DND-41 (cell line): ENCODE measurements around the gene SYTL2.

Experiments
- ATAC-seq: fragments of 200-7000 bp; cut with Tn5 transposase; 3 replicates; pipeline ENCODE4 v1.9.1; 2021; ENCODE audit warnings: low read depth; ENCODE audit not compliant: insufficient read depth
- DNase-seq: peaks from one replicate; pipeline ENCODE4 v3.0.0-alpha.2; 2020
- H2AFZ ChIP-seq: 2 replicates; pipeline ENCODE4 v1.6.0; 2012; ENCODE audit warnings: low read depth, low read length
- H3K27ac ChIP-seq: 2 replicates; pipeline ENCODE4 v1.5.1; 2012; ENCODE audit warnings: low read length, inconsistent platforms
- H3K27me3 ChIP-seq: fragments of 200-600 bp; sonication (generic); 2 replicates; pipeline ENCODE4 v1.6.0; 2012; ENCODE audit warnings: low read length, mild to moderate bottlenecking, inconsistent platforms; ENCODE audit not compliant: insufficient read depth, poor library complexity
- H3K36me3 ChIP-seq: 2 replicates; pipeline ENCODE4 v1.5.1; 2012; ENCODE audit warnings: low read length, inconsistent platforms; ENCODE audit not compliant: insufficient read depth
- H3K4me1 ChIP-seq: 2 replicates; pipeline ENCODE4 v1.5.1; 2012; ENCODE audit warnings: mild to moderate bottlenecking, low read length; ENCODE audit not compliant: insufficient read depth
- H3K4me2 ChIP-seq: 2 replicates; pipeline ENCODE4 v1.6.0; 2012; ENCODE audit warnings: mild to moderate bottlenecking, moderate library complexity, low read length, inconsistent platforms; ENCODE audit not compliant: insufficient read depth
- H3K4me3 ChIP-seq, 2 experiments: fragments of 200-600 bp in 1 of 2; shearing (Covaris generic) in 1 of 2; 2 replicates each; pipeline ENCODE4 v1.5.1; 2012 to 2016; ENCODE audit warnings: inconsistent platforms in 2 of 2, low read length in 2 of 2, mild to moderate bottlenecking in 2 of 2, low read depth in 1 of 2, moderate library complexity in 1 of 2
- H3K79me2 ChIP-seq: 2 replicates; pipeline ENCODE4 v1.6.0; 2012; ENCODE audit warnings: low read length, inconsistent platforms; ENCODE audit not compliant: insufficient read depth
- H3K9ac ChIP-seq: 2 replicates; pipeline ENCODE4 v1.6.0; 2012; ENCODE audit warnings: low read depth, mild to moderate bottlenecking, inconsistent platforms, low read length, moderate library complexity
- H3K9me3 ChIP-seq: 2 replicates; pipeline ENCODE4 v1.5.1; 2012; ENCODE audit warnings: low read length, moderate library complexity, mild to moderate bottlenecking, inconsistent platforms; ENCODE audit not compliant: insufficient read depth, severe bottlenecking
- H4K20me1 ChIP-seq: 2 replicates; pipeline ENCODE4 v1.6.0; 2012; ENCODE audit warnings: low read length; ENCODE audit not compliant: insufficient read depth
- EZH2 ChIP-seq: IDR thresholded peaks from 3 replicates; pipeline ENCODE4 v1.6.1; 2012; ENCODE audit warnings: borderline replicate concordance, low read depth, mild to moderate bottlenecking, moderate library complexity, low read length, inconsistent platforms; ENCODE audit not compliant: severe bottlenecking
- TF ChIP-seq, protein P1 (sequence below): IDR thresholded peaks from 2 replicates; pipeline ENCODE4 v1.5.1; 2012; ENCODE audit warnings: borderline replicate concordance, low read length, moderate library complexity, mild to moderate bottlenecking; ENCODE audit not compliant: poor library complexity, severe bottlenecking; ENCODE audit errors: extremely low read depth

The SYTL2 gene

DNA sequence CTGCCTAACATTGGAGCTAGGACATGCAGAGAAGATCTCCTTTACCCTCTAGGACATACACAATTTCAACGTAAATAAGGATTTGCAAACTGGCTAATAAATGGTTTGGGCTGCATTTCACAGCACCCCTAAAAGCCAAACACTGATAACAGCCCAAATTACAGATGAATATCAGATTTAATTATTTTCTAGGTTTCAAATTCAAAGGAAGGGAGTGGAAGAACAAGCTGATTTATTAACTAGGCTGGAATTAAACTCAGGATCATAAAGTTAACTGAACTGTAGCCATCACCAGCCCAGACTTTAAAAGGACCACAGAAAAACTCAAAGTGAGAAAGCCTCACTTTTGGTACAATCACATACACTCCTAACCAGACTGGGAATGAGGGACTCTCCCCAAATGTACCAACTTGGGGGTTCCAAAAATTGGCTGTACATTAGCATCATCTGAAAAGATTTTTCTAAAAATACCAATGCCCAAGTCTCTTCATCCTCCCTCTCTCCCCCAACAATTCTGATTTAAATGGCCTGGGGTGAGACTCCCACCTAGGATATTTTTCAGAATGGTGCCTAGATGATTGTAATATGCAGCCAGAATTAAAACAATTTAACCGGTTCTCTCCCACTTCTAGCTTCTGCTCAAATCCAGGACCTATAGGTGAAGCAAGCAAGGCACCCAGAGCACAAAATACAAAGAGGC, 43.5 kb downstream of the SYTL2 start:
- Histone ChIP-seq H2AFZ (no peak overlapping the region), H3K4me3 (no peak overlapping the region), H3K27me3 (peaks cover 83% of the 10 kb centered on the region), H4K20me1 (peaks cover 11% of the 10 kb centered on the region), H3K4me2 (no peak overlapping the region), H3K79me2 (no peaks in the 10 kb centered on the region), H3K4me1 (no peaks in the 10 kb centered on the region), H3K36me3 (no peaks in the 10 kb centered on the region), H3K9me3 (no peaks in the 10 kb centered on the region), H3K27ac (no peak overlapping the region), H3K9ac (no peak overlapping the region)
- TF ChIP-seq, protein P1, sequence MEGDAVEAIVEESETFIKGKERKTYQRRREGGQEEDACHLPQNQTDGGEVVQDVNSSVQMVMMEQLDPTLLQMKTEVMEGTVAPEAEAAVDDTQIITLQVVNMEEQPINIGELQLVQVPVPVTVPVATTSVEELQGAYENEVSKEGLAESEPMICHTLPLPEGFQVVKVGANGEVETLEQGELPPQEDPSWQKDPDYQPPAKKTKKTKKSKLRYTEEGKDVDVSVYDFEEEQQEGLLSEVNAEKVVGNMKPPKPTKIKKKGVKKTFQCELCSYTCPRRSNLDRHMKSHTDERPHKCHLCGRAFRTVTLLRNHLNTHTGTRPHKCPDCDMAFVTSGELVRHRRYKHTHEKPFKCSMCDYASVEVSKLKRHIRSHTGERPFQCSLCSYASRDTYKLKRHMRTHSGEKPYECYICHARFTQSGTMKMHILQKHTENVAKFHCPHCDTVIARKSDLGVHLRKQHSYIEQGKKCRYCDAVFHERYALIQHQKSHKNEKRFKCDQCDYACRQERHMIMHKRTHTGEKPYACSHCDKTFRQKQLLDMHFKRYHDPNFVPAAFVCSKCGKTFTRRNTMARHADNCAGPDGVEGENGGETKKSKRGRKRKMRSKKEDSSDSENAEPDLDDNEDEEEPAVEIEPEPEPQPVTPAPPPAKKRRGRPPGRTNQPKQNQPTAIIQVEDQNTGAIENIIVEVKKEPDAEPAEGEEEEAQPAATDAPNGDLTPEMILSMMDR = no peak
- DNase-seq (no peak), ATAC-seq (no peak)

DNA sequence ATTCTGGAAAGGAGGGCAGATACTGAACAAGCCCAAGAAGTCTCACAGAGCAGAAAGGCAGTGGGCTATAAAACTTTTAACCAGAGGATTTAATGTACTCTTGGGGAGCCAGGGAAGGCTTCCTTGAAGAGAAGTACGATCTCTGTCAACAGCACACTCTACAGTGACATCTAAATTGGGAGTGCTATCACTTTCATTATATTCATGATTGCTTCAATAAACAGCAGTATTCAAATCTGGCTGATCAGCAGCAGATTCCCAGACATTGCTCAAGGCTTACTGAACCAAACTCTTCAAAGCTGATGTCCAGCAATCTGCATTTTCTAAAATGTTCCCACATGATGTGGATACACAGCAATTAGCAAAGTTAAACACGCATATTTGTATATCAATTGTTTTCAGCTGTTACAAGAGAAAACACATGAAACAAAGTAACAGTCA, 44.2 kb downstream of the SYTL2 start:
- peaks cover 17% of the 10 kb centered on the region for H4K20me1 ChIP-seq
- no peaks in the 10 kb centered on the region for H3K9me3 ChIP-seq
- no peak overlapping the region for H3K27ac ChIP-seq
- H3K27me3 ChIP-seq = peaks cover 83% of the 10 kb centered on the region
- ATAC-seq (no peak), DNase-seq (no peak)
- no peaks in the 10 kb centered on the region for H3K79me2 ChIP-seq
- no peak overlapping the region for H3K4me2 ChIP-seq
- no peak overlapping the region for H3K4me3 ChIP-seq
- H3K36me3 ChIP-seq = no peaks in the 10 kb centered on the region
- no peak overlapping the region for H3K9ac ChIP-seq
- no peaks in the 10 kb centered on the region for H3K4me1 ChIP-seq
- TF ChIP-seq EZH2 = no peak
- TF ChIP-seq, protein P1 = no peak
- H2AFZ ChIP-seq = no peak overlapping the region

DNA sequence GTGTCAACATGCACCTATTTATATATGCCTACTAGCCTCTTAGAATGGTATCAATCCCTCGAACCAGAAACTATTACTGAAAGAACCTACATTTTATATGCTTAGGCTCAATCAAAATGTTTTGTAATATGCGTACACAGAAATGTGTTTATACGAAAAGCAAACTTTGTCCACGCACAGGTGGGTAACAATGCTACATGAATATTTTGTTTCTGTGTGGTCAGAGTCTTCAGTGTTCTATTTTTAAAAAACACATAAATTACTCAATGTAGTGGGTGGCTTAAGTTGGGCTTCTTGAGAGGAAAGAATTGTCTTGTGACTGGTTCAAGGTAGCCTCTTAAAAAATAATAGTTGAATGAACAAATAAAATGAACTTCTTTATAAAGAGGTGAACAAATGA, 46.1 kb downstream of the SYTL2 start:
- Histone ChIP-seq H3K4me1 (no peaks in the 10 kb centered on the region), H3K79me2 (no peaks in the 10 kb centered on the region)

More for the DNA sequence above, 46.1 kb downstream of the SYTL2 start:
- Histone ChIP-seq H3K9me3 (no peaks in the 10 kb centered on the region), H3K4me3 (no peak overlapping the region), H3K4me2 (no peak overlapping the region), H3K36me3 (no peaks in the 10 kb centered on the region), H3K27me3 (peaks cover 83% of the 10 kb centered on the region), H4K20me1 (peaks cover 25% of the 10 kb centered on the region), H3K27ac (no peak overlapping the region), H3K9ac (no peak overlapping the region), H2AFZ (no peak overlapping the region)
- ATAC-seq (no peak), DNase-seq (no peak)
- no peak for TF ChIP-seq EZH2
- TF ChIP-seq, protein P1 = no peak
